Spleen (tissue), 7 donors: ENCODE data around the gene DNAJA2.

Source experiments
- CTCF ChIP-seq, 11 experiments: fragments of 200-600 bp in 7 of 11; fragments of 450-650 bp in 4 of 11; sonication (generic) in 4 of 11; IDR thresholded peaks in 8 of 11; conservative IDR thresholded peaks in 3 of 11; 1 replicate in 7 of 11; 2 replicates in 4 of 11; pipeline versions ENCODE4 v1.4.0 to v1.8.0; 2016 to 2021; ENCODE audit warnings: antibody characterized with exemption in 11 of 11, inconsistent platforms in 4 of 11, mild to moderate bottlenecking in 1 of 11
- POLR2AphosphoS5 ChIP-seq, 3 donors: sonication (generic); formaldehyde crosslinking; IDR thresholded peaks; one replicate each; pipeline ENCODE4 v1.5.1; 2017; ENCODE audit warnings: antibody characterized with exemption in 3 of 3
- donor health status: DM: no; HTN: no; CAD: no; lungs with moderate emphysema.
- donor health status: DM: no; HTN: no; CAD: no.
- donor health status: DM: no; HTN: no; CAD: no.

- TF ChIP-seq CTCF (IDR thresholded peaks at IDR 0.05 in 8 of 11, conservative IDR thresholded peaks at IDR 0.05 in 3 of 11) (no peak), POLR2AphosphoS5 (IDR thresholded peaks at IDR 0.05) (no peak)
These were observed 39.7 kb upstream of the DNAJA2 start for GRCh38 chr16:47013172-47013571.
